Measurements from ENCODE around the gene PARD3. TPM values are rescaled to one million over a fixed set of nuclear protein-coding genes. Genes with fewer than 3 reads are reported as not detected.

The PARD3 gene
- total and polyA plus RNA-seq, 10 of the 15 experiments (the other 5 are each of a cell fraction or from before 2014, with no cell fraction given), result 2.6 to 43.1 (median 13.9) TPM

GRCh38 chr10:34320265-34320664, 494.8 kb downstream of the PARD3 start:
- TF ChIP-seq MXI1 (IDR thresholded peaks at IDR 0.05; ENCODE audit: low read depth, low read length), result no peak
- TF ChIP-seq SKIL (IDR thresholded peaks at IDR 0.05; ENCODE audit: low read depth, poor library complexity, severe bottlenecking), result no peak
- TF ChIP-seq SIX5 (IDR thresholded peaks at IDR 0.05; ENCODE audit: low read depth, low read length, severe bottlenecking), result no peak
- TF ChIP-seq PML (IDR thresholded peaks at IDR 0.05; ENCODE audit: low read length), result no peak
- no peak for TF ChIP-seq PKNOX1 (IDR thresholded peaks at IDR 0.05)
- TF ChIP-seq ZBTB11 (CRISPR knock-in tag; IDR thresholded peaks at IDR 0.05), result no peak
- no peak for TF ChIP-seq TCF3 (IDR thresholded peaks at IDR 0.05; ENCODE audit: borderline replicate concordance, insufficient read depth, low read depth, low read length)
- BruUV-seq (replicated peaks), result no TSS peak
- Histone ChIP-seq H2AFZ (ENCODE audit: control insufficient read depth, low read depth, low read length) (no peak overlapping the region), H3K27me3 (replicated peaks in 1 of 2; ENCODE audit: control insufficient read depth in 2 of 2, insufficient read depth in 2 of 2, low read length in 1 of 2) (no peaks in the 10 kb centered on the region), H3K4me3 (no peak overlapping the region), H3K9ac (ENCODE audit: control insufficient read depth, insufficient read depth, low read length) (no peak overlapping the region), H3K79me2 (ENCODE audit: control insufficient read depth, insufficient read depth, low read length) (no peaks in the 10 kb centered on the region), H4K20me1 (ENCODE audit: control insufficient read depth, insufficient read depth) (no peaks in the 10 kb centered on the region), H3K4me2 (ENCODE audit: control insufficient read depth, insufficient read depth) (no peak overlapping the region), H3K4me1 (ENCODE audit: control insufficient read depth, insufficient read depth, low read length) (no peaks in the 10 kb centered on the region), H3K9me3 (replicated peaks; ENCODE audit: control insufficient read depth, insufficient read depth, low read length) (no peaks in the 10 kb centered on the region), H3K36me3 (ENCODE audit: control insufficient read depth in 2 of 2, insufficient read depth in 2 of 2, low read length in 1 of 2) (no peaks in the 10 kb centered on the region), H3K27ac (ENCODE audit: control insufficient read depth, insufficient read depth) (no peak overlapping the region)
- ChIA-PET CTCF (interaction anchor here (0.6 to 2.5 kb wide), 7 partner anchors 12 to 114 kb away, joined by 3 to 11 read pairs (median 5); no protein-coding TSS in a partner anchor), RAD21 (ENCODE audit: unreplicated experiment) (interaction anchor here (0.6 to 1.6 kb wide), 4 partner anchors 10 to 49 kb away, joined by 3 to 4 read pairs (median 4); no protein-coding TSS in a partner anchor), SMC1A (ENCODE audit: uncharacterized antibody, unreplicated experiment) (interaction anchor here (0.5 to 6.8 kb wide), 14 partner anchors 12 to 397 kb away, joined by 3 to 72 read pairs (median 4); no protein-coding TSS in a partner anchor), POLR2A (no interaction called here)
- ATAC-seq, result no peak
- in situ Hi-C loops (cut with MboI), result no loop called here
- no peak for FAIRE-seq
- 22% methylated on average over 4 of the region's 4 CpGs for WGBS (ENCODE audit: insufficient coverage, insufficient replicate concordance, low lambda C conversion rate, missing lambda C conversion rate)
- DNase-seq (ENCODE audit: low read depth, low spot score), result no peak
- intact Hi-C loops (cut with micrococcal nuclease; ENCODE audit: unreplicated experiment), result no loop called here

Data from GM12878 (cell line).